HG02798 (cell line): Measurements from ENCODE around the gene SH2D2A.

Source experiments
- ATAC-seq: cut with Tn5 transposase; IDR thresholded peaks from one replicate; pipeline ENCODE4 v1.9.1; 2021; ENCODE audit warnings: mild to moderate bottlenecking; ENCODE audit not compliant: unreplicated experiment, poor library complexity

SH2D2A gene

DNA sequence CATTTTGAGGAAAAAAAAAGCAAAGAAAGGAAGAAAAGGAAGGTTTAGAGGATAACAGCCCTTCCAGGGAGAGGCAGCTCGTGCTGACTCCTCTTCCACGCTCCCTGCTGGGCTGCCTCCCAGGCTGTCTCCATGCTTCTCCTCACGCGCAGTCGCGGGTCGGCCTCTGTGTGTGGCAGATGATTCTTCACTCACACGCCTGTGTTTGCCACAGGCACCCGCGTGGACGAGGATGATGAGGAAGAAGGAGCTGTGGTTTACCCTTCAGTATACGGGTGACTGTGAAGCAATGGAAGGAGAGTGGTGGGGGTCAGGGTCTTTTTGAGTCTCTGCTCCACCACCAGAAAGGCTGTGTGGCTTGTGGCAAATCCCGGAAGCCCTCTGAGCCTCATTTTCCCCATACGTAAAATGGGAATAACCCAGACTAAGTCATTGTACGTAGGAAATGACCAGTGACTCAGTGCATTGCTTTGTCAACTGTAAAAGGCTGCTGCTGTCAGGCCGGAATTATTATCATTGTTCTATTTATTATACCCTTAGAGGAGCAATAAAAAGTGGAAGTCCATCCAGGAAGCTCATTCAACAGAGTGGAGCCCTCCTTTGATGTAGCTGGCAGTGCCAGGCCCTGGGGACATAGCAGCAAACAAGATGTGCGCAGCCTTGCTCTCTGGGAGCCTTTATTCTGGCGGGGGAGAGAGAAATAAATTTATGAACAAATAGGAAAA lies 11.9 kb upstream of the SH2D2A start:
- ATAC-seq = no peak

- no peak for ATAC-seq
Observed at GRCh38 chr1:156826630-156827029, 10.0 kb upstream of the SH2D2A start.

- ATAC-seq = no peak
Observed at GRCh38 chr1:156823210-156823790, 6.7 kb upstream of the SH2D2A start.

DNA sequence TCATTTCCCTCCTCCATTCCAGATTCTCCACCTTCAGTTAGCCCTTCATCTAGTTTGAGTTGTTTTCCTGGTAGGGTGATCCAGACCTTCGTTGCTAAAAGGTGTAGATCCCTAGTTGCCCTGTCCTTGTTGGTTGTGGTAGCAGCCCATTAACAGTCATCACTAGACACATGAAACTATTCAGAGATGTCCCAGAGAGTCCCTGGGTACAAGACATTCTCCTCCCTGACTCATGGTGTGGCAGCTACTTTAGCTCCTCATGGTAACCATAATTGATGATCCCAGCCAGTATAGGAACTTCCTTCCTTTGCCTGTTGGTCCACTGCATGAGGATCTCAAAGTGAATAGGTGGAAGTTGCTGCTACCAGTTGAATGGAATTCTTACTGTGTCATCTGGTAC lies 6.0 kb upstream of the SH2D2A start:
- no peak for ATAC-seq

GRCh38 chr1:156821801-156822200 lies 5.2 kb upstream of the SH2D2A start:
- no peak for ATAC-seq

DNA sequence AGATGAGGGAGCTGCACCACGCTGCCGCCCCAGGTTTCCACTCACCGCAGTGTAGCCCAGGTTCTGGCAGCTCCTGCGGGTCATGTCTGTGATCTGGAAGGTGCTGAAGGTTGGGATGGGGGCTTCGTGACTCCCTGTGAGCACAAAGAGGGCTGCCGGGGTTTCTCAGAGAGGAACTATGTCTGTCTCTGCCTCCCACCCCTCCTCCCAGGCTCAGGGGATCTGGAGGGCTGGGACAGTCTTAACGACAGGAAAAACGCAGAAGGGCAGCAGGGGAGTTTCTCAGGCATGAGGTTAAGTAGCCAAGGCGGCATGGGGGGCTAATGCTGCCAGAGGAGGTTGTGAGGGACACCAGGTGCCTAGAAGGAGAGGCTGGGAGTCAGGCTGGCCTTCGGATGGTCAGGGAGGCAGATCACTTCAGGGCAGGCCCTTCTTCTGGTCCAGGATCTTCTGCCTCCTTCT lies 656 bp downstream of the SH2D2A start:
- ATAC-seq = no peak

GRCh38 chr1:156815307-156815826 lies 1.3 kb downstream of the SH2D2A start:
- ATAC-seq = no peak

GRCh38 chr1:156814571-156815260 lies 1.9 kb downstream of the SH2D2A start:
- ATAC-seq = no peak

GRCh38 chr1:156813750-156814570 lies 2.7 kb downstream of the SH2D2A start:
- ATAC-seq = peak; percentile 58

DNA sequence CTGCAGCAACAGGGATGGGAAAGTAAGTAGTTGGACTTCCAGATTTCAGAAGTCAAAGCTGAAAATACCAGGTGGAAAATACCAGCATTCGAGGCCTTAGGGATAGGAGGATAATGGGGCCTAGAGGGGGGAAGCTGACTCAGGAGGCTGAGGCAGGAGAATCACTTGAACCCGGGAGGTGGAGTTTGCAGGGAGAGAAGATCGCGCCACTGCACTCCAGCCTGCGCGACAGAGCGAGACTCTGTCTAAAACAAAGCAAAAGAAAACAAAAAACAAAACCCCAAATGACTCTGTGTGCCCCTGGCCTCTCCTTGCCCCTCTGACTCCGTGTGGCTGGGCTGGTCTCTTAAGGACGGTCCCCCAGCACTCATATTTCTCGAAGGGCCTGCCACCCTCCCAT lies 3.4 kb downstream of the SH2D2A start:
- ATAC-seq = no peak

DNA sequence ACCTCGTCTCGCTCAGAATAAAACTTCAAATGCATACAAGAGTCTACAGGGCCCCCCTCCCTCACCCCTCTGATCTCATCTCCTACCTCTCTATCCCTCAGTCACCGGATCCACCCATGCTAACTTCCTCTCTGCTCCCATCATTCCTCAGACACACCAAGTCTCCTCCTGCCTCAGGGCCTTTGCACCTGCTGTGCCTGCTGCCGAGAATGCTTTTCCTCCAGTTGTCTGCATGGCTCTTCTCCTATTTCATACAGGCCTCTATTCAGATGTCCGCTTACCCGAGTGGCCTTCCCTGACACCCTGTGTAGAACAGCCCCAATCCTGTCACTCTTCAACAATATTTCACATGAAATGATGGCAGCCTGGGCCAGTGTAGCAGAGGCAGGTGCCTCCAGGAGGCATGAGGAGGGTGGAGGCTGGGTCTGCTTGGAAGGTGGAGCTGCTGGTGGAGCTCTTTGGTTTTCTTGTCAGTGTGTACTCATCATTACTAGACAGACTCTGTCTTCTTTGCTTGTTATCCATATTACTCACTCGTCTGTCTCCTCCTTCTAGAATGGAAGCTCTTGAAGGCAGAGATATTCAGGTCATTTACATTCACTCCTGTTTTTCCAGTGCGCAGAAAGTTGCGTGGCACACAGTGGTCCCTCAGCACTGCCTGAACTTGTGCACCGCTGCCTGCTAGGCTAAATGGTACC lies 4.2 kb downstream of the SH2D2A start:
- no peak for ATAC-seq

- no peak for ATAC-seq
Observed at GRCh38 chr1:156811168-156811567, 5.5 kb downstream of the SH2D2A start.

DNA sequence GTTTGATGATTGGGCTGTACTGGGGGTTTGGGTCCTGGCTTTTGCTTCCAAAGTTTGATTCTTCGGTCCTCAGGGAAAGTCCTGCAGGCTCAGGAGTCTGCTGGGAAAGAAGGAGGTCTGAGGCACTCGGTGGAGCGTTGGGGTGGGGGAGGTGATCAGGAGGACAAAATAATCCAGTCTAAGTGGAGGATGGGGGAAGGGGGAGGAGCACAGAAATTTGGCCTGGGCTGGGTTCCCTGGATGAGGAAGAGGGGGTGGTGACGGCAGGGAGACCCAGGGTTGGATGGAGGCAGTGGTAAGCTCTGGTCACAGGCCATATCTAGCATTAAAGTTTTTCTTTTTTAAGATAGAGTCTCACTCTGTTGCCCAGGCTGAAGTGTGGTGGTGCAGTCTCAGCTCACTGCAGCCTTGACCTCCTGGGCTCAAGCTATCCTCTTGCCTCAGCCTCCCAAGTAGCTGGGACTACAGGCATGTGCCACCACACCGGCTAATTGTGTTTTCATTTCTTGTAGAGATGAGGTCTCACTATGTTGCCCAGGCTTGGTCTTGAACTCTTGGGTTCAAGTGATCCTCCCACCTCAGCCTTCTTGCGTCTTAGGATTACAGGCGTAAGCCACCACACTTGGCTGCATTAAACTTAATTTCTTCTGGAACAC lies 6.8 kb downstream of the SH2D2A start:
- ATAC-seq = no peak

- no peak for ATAC-seq
Observed at GRCh38 chr1:156809281-156809680, 7.4 kb downstream of the SH2D2A start.

- no peak for ATAC-seq
Observed at GRCh38 chr1:156808186-156809030, 8.2 kb downstream of the SH2D2A start.

DNA sequence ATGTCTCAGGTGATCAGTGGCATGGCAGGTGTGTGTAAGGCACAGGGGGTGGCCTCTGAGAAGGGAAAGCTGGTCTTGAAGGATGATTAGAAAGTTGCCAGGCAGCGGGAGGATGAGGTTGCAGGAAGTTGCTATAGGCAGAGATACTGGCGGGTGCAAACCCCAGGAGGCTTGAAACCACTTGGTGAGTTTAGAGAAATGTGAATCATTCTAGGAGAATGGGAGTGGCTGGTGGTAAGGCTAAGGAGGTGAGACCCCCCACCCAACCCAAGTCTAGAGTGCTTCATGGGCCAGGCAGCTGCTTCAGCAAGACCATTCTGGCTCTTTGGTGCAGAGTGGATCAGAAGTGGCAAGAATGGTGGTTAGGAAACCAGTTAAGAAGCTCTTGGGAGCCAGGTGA lies 9.0 kb downstream of the SH2D2A start:
- ATAC-seq = no peak

DNA sequence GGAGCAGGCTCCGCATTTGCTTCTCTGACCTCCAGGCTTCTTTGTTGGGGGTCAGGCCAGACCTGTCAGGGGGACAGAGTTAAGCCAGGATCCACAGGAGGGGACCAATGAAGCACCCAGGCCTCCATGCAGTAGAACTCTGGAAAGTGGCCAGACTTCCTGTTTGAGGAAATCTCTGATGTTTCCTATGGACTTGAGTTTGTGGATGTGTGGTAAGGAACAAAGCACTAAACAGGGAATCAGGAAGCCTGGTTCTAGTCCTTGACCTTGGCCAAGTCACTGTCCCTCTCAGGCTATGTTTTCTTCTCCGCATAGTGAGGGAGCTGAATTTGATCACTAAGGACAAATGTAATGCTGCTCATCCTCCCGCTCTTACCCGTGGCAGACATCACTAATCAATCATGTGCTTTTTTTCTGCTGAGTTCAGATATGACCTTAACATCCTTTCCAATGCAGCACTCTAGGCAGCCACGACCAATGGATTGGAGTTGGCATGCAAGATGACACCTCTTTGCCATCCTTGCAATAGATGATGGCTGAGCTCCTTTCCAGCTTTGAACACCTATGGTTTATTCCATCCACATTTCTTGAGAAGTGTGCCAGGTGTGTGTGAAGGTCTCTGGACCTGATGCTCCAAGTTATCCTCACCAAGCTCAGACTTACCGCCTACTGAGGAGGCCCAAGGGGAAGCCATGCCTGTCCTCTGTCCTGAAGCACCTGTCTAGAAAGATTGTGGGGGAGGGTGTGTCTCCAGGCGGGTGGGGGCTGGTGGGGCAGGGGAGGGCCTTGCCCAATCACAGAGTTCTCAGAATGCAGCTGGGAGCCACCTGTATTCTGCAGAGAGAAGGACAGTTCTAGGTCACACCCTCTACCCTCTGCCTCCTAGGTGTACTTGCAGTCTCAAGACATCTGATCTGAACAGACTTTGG lies 9.9 kb downstream of the SH2D2A start:
- no peak for ATAC-seq
